HepG2 (cell line): ENCODE results near the gene RBL1. TPM values are rescaled to one million over a fixed set of nuclear protein-coding genes. Genes with fewer than 3 reads are reported as not detected.

Experiments
- ATAC-seq: fragments of 200-7000 bp; cut with Tn5 transposase; 3 replicates; pipeline ENCODE4 v1.9.1; 2020; ENCODE audit warnings: mild to moderate bottlenecking, moderate library complexity
- BruUV-seq: library from RNA; stranded (reverse); fragments of 400-500 nt; replicated peaks from 2 replicates; lab custom pipeline; 2021; lab: Mats Ljungman, UMichigan
- CTCF ChIA-PET: fragments of 300-600 bp; formaldehyde crosslinking; extraction: SDS; loops from one replicate; lab custom pipeline; 2021; ENCODE audit warnings: low total read pairs, inconsistent platforms, low intra/inter-chr PET ratio; lab: Yijun Ruan, JAX
- POLR2A ChIA-PET: fragments of 350-600 bp; sonication (Branson Sonifier 250); formaldehyde crosslinking; loops from one replicate; lab custom pipeline; 2020; ENCODE audit warnings: antibody characterized with exemption, inconsistent platforms; lab: Yijun Ruan, JAX
- DNase-seq: peaks from one replicate; pipeline ENCODE4 v3.0.0-alpha.2; 2015; ENCODE audit warnings: low spot score
- FAIRE-seq: peaks from 3 replicates; lab custom pipeline; 2011; peaks lifted over from hg19 to GRCh38; lab: Jason Lieb, UNC
- H2AFZ ChIP-seq: one replicate; pipeline ENCODE4 v1.6.1; 2011; ENCODE audit warnings: low read length, inconsistent platforms
- H3K27ac ChIP-seq: fragments of 300-600 bp; 3 replicates; pipeline ENCODE4 v1.8.0; 2011; ENCODE audit warnings: mixed run types, mild to moderate bottlenecking, mixed read lengths, low read length, inconsistent platforms; ENCODE audit not compliant: insufficient read depth; ENCODE audit errors: extremely low read length
- H3K27me3 ChIP-seq, 2 experiments: fragments of 200-600 bp in 1 of 2; 2 replicates in 1 of 2; 3 replicates in 1 of 2; pipeline versions ENCODE4 v1.6.0 to v1.8.0; 2011; ENCODE audit warnings: low read length in 2 of 2, mild to moderate bottlenecking in 2 of 2, moderate library complexity in 2 of 2, inconsistent platforms in 1 of 2; ENCODE audit not compliant: insufficient read depth in 2 of 2, control insufficient read depth in 1 of 2
- H3K36me3 ChIP-seq, 2 experiments: fragments of 200-600 bp in 1 of 2; replicated peaks in 1 of 2; 2 replicates in 1 of 2; 3 replicates in 1 of 2; pipeline versions ENCODE4 v1.5.1 to v1.8.0; 2011; ENCODE audit warnings: low read length in 2 of 2, inconsistent platforms in 1 of 2; ENCODE audit not compliant: insufficient read depth in 2 of 2, control insufficient read depth in 1 of 2
- H3K4me1 ChIP-seq: 2 replicates; pipeline ENCODE4 v1.5.1; 2012; ENCODE audit warnings: low read length, inconsistent platforms; ENCODE audit not compliant: insufficient read depth
- H3K4me2 ChIP-seq: 2 replicates; pipeline ENCODE4 v1.6.0; 2011; ENCODE audit warnings: low read depth, low read length, inconsistent platforms
- H3K4me3 ChIP-seq, 3 experiments: fragments of 200-600 bp in 1 of 3; sonication (generic), shearing (Covaris generic) in 1 of 3; replicated peaks in 1 of 3; 2 replicates each; pipeline ENCODE4 v1.5.1; 2011 to 2016; ENCODE audit warnings: low read length in 3 of 3, inconsistent platforms in 2 of 3, low read depth in 2 of 3, mild to moderate bottlenecking in 2 of 3, control low read depth in 1 of 3, mixed read lengths in 1 of 3; ENCODE audit not compliant: insufficient read depth in 1 of 3
- H3K79me2 ChIP-seq: one replicate; pipeline ENCODE4 v1.6.1; 2011; ENCODE audit warnings: low read length, inconsistent platforms; ENCODE audit not compliant: insufficient read depth
- H3K9ac ChIP-seq: 2 replicates; pipeline ENCODE4 v1.6.0; 2011; ENCODE audit warnings: mild to moderate bottlenecking, low read depth, low read length, inconsistent platforms; ENCODE audit not compliant: insufficient read depth
- H3K9me3 ChIP-seq: 2 replicates; pipeline ENCODE4 v1.5.1; 2012; ENCODE audit warnings: mild to moderate bottlenecking, low read length
- H4K20me1 ChIP-seq: 2 replicates; pipeline ENCODE4 v1.6.0; 2011; ENCODE audit warnings: inconsistent platforms, mild to moderate bottlenecking, low read length, moderate library complexity; ENCODE audit not compliant: insufficient read depth
- ESRRA ChIP-seq: sonication (generic); formaldehyde crosslinking; IDR thresholded peaks from 2 replicates; pipeline ENCODE4 v1.5.1; 2020; ENCODE audit warnings: mild to moderate bottlenecking, low read depth, missing genetic modification reagents
- HNRNPUL1 ChIP-seq: fragments of 200-400 bp; formaldehyde crosslinking; IDR thresholded peaks from 2 replicates; pipeline ENCODE4 v1.6.1; 2017; ENCODE audit warnings: low read depth, mild to moderate bottlenecking, low read length, moderate library complexity
- PAF1 ChIP-seq: IDR thresholded peaks from 2 replicates; pipeline ENCODE4 v1.6.1; 2016; ENCODE audit warnings: missing genetic modification reagents, missing compliant biosample characterization
- PCBP2 ChIP-seq: fragments of 200-400 bp; formaldehyde crosslinking; optimal IDR thresholded peaks from 2 replicates; pipeline ENCODE3; 2018; ENCODE audit warnings: low read length, low read depth; ENCODE audit not compliant: poor library complexity, severe bottlenecking
- SYNCRIP ChIP-seq: fragments of 200-400 bp; formaldehyde crosslinking; IDR thresholded peaks from 2 replicates; pipeline ENCODE4 v1.6.1; 2018; ENCODE audit warnings: mild to moderate bottlenecking, low read depth, low read length; ENCODE audit not compliant: insufficient read depth
- TBX3 ChIP-seq: fragments of 450-650 bp; IDR thresholded peaks from 2 replicates; pipeline ENCODE4 v1.6.1; 2017; ENCODE audit warnings: antibody characterized with exemption, mild to moderate bottlenecking, inconsistent platforms, borderline replicate concordance
- ZFP90 ChIP-seq: sonication (generic); formaldehyde crosslinking; IDR thresholded peaks from 2 replicates; pipeline ENCODE4 v1.8.0; 2022; ENCODE audit warnings: missing genetic modification reagents, mild to moderate bottlenecking, inconsistent platforms, borderline replicate concordance
- ZNF331 ChIP-seq: sonication (generic); formaldehyde crosslinking; IDR thresholded peaks from 2 replicates; pipeline ENCODE4 v1.4.0; 2020; ENCODE audit warnings: missing genetic modification reagents
- ZNF720 ChIP-seq: sonication (generic); formaldehyde crosslinking; IDR thresholded peaks from 2 replicates; pipeline ENCODE4 v1.4.0; 2020; ENCODE audit warnings: missing genetic modification reagents
- WGBS: methylation state at CpG from one replicate; pipeline ENCODE4 v1.1.6; 2017; ENCODE audit warnings: low lambda C conversion rate; 5-methylcytosine and 5-hydroxymethylcytosine counted together
- in situ Hi-C: cut with HindIII; loops from 2 replicates; pipeline ENCODE4 v1.10.0; 2017; ENCODE audit warnings: low pct_unique_long_range_greater_than_20kb; ENCODE audit not compliant: extremely low pct_ligation_motif_present
- intact Hi-C: fragments of 100-400 bp; cut with micrococcal nuclease; formaldehyde crosslinking; loops from one replicate; pipeline ENCODE4 v1.10.0; 2022; ENCODE audit not compliant: unreplicated experiment
- polyA plus RNA-seq, 8 experiments: library from polyadenylated mRNA; depleted of rRNA in 3 of 8; stranded (reverse) in 7 of 8; unstranded in 1 of 8; fragments of >200 nt; fragmentation: Illumina TruSeq in 4 of 8; extraction: Trizol in 4 of 8; gene quantifications; 2 replicates each; pipeline versions ENCODE4 v1.2.1 to v1.2.3, GENCODE V29; 2011 to 2016; ENCODE audit warnings: low read depth in 4 of 8, missing spikeins in 1 of 8, mixed read lengths in 1 of 8; ENCODE audit not compliant: insufficient read depth in 1 of 8
- total RNA-seq, 5 experiments: library from RNA; depleted of rRNA; stranded (reverse); fragments of >200 nt; fragmentation: Illumina TruSeq; extraction: Trizol; gene quantifications; 2 replicates each; pipeline ENCODE4 v1.2.3, GENCODE V29; 2016; ENCODE audit warnings: low read depth in 1 of 5
- TF ChIP-seq, protein P1 (sequence below), 2 experiments: IDR thresholded peaks; 2 replicates each; pipeline ENCODE4 v1.6.1; 2011 to 2012; ENCODE audit warnings: low read length in 2 of 2, borderline replicate concordance in 1 of 2, low read depth in 1 of 2, mild to moderate bottlenecking in 1 of 2, moderate library complexity in 1 of 2
- TF ChIP-seq, protein P2 (sequence below): sonication (generic); formaldehyde crosslinking; IDR thresholded peaks from 2 replicates; pipeline ENCODE4 v1.5.0; 2020; ENCODE audit warnings: mild to moderate bottlenecking, missing genetic modification reagents, borderline replicate concordance
- TF ChIP-seq, protein P3 (sequence below): sonication (generic); formaldehyde crosslinking; conservative IDR thresholded peaks from 2 replicates; pipeline ENCODE4 v1.4.0; 2020; ENCODE audit warnings: missing genetic modification reagents
- TF ChIP-seq, protein P4 (sequence below), 2 experiments: fragments of 450-650 bp in 1 of 2; sonication (generic) in 1 of 2; formaldehyde crosslinking; IDR thresholded peaks; 2 replicates each; pipeline versions ENCODE4 v1.5.0 to v1.8.0; 2020 to 2022; ENCODE audit warnings: mild to moderate bottlenecking in 1 of 2, missing genetic modification reagents in 1 of 2

RBL1 gene
- total and polyA plus RNA-seq, 2 of the 13 experiments (the other 11 are each of a cell fraction or from before 2014, with no cell fraction given): 6.0 to 27.5 TPM

DNA sequence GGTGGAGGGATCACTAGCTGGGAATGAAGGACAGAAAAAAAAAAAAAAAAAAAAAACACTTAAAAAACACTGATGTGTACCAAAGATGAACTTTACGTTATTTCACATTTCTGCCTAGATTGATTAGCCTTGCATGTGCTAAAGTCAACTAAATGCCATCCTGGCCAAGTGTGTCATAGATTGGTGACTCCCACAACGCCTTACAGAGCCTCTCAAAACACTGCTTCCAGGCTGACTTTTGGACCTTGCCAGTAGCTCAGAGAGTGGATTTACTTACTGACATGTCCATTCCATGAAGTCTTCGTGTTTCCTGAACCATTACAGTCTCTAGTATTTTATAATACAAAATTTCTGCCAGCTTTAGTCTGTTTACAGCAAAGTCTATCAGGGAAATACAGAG, 40.5 kb downstream of the RBL1 start:
- intact Hi-C loops (no loop called here), in situ Hi-C loops (no loop called here)
- Histone ChIP-seq H3K9ac (no peak overlapping the region), H3K4me1 (no peaks in the 10 kb centered on the region), H3K4me2 (no peak overlapping the region), H3K9me3 (no peaks in the 10 kb centered on the region), H3K36me3 (peaks cover 14 to 57% of the 10 kb centered on the region in 2 experiments), H2AFZ (no peak overlapping the region), H3K27me3 (no peaks in the 10 kb centered on the region), H4K20me1 (no peaks in the 10 kb centered on the region), H3K27ac (no peak overlapping the region), H3K4me3 (no peak overlapping the region), H3K79me2 (no peaks in the 10 kb centered on the region)
- no peak for DNase-seq
- ATAC-seq: no peak; the same call in 2 of the 3 replicates
- BruUV-seq: TSS peak; percentile 23
- 97% methylated on average over 3 of the region's 3 CpGs for WGBS
- ChIA-PET CTCF (no interaction called here), POLR2A (no interaction called here)
- no peak for FAIRE-seq
- TF ChIP-seq, protein P1, sequence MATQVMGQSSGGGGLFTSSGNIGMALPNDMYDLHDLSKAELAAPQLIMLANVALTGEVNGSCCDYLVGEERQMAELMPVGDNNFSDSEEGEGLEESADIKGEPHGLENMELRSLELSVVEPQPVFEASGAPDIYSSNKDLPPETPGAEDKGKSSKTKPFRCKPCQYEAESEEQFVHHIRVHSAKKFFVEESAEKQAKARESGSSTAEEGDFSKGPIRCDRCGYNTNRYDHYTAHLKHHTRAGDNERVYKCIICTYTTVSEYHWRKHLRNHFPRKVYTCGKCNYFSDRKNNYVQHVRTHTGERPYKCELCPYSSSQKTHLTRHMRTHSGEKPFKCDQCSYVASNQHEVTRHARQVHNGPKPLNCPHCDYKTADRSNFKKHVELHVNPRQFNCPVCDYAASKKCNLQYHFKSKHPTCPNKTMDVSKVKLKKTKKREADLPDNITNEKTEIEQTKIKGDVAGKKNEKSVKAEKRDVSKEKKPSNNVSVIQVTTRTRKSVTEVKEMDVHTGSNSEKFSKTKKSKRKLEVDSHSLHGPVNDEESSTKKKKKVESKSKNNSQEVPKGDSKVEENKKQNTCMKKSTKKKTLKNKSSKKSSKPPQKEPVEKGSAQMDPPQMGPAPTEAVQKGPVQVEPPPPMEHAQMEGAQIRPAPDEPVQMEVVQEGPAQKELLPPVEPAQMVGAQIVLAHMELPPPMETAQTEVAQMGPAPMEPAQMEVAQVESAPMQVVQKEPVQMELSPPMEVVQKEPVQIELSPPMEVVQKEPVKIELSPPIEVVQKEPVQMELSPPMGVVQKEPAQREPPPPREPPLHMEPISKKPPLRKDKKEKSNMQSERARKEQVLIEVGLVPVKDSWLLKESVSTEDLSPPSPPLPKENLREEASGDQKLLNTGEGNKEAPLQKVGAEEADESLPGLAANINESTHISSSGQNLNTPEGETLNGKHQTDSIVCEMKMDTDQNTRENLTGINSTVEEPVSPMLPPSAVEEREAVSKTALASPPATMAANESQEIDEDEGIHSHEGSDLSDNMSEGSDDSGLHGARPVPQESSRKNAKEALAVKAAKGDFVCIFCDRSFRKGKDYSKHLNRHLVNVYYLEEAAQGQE (IDR thresholded peaks at IDR 0.05; ENCODE audit: borderline replicate concordance in 1 of 2, low read depth in 1 of 2, low read length in 2 of 2): no peak
- no peak for TF ChIP-seq HNRNPUL1
- TF ChIP-seq TBX3: no peak
- TF ChIP-seq, protein P2, sequence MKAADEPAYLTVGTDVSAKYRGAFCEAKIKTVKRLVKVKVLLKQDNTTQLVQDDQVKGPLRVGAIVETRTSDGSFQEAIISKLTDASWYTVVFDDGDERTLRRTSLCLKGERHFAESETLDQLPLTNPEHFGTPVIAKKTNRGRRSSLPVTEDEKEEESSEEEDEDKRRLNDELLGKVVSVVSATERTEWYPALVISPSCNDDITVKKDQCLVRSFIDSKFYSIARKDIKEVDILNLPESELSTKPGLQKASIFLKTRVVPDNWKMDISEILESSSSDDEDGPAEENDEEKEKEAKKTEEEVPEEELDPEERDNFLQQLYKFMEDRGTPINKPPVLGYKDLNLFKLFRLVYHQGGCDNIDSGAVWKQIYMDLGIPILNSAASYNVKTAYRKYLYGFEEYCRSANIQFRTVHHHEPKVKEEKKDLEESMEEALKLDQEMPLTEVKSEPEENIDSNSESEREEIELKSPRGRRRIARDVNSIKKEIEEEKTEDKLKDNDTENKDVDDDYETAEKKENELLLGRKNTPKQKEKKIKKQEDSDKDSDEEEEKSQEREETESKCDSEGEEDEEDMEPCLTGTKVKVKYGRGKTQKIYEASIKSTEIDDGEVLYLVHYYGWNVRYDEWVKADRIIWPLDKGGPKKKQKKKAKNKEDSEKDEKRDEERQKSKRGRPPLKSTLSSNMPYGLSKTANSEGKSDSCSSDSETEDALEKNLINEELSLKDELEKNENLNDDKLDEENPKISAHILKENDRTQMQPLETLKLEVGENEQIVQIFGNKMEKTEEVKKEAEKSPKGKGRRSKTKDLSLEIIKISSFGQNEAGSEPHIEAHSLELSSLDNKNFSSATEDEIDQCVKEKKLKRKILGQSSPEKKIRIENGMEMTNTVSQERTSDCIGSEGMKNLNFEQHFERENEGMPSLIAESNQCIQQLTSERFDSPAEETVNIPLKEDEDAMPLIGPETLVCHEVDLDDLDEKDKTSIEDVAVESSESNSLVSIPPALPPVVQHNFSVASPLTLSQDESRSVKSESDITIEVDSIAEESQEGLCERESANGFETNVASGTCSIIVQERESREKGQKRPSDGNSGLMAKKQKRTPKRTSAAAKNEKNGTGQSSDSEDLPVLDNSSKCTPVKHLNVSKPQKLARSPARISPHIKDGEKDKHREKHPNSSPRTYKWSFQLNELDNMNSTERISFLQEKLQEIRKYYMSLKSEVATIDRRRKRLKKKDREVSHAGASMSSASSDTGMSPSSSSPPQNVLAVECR (CRISPR knock-in tag): no peak
- no peak for TF ChIP-seq ZFP90
- no peak for TF ChIP-seq ESRRA (CRISPR knock-in tag)
- no peak for TF ChIP-seq ZNF331
- TF ChIP-seq SYNCRIP: no peak
- TF ChIP-seq, protein P3, sequence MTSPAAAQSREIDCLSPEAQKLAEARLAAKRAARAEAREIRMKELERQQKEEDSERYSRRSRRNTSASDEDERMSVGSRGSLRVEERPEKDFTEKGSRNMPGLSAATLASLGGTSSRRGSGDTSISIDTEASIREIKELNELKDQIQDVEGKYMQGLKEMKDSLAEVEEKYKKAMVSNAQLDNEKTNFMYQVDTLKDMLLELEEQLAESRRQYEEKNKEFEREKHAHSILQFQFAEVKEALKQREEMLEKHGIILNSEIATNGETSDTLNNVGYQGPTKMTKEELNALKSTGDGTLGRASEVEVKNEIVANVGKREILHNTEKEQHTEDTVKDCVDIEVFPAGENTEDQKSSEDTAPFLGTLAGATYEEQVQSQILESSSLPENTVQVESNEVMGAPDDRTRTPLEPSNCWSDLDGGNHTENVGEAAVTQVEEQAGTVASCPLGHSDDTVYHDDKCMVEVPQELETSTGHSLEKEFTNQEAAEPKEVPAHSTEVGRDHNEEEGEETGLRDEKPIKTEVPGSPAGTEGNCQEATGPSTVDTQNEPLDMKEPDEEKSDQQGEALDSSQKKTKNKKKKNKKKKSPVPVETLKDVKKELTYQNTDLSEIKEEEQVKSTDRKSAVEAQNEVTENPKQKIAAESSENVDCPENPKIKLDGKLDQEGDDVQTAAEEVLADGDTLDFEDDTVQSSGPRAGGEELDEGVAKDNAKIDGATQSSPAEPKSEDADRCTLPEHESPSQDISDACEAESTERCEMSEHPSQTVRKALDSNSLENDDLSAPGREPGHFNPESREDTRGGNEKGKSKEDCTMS (CRISPR knock-in tag): no peak
- no peak for TF ChIP-seq ZNF720 (CRISPR knock-in tag)
- TF ChIP-seq, protein P4, sequence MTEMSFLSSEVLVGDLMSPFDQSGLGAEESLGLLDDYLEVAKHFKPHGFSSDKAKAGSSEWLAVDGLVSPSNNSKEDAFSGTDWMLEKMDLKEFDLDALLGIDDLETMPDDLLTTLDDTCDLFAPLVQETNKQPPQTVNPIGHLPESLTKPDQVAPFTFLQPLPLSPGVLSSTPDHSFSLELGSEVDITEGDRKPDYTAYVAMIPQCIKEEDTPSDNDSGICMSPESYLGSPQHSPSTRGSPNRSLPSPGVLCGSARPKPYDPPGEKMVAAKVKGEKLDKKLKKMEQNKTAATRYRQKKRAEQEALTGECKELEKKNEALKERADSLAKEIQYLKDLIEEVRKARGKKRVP (CRISPR knock-in tag; IDR thresholded peaks at IDR 0.05): no peak
- TF ChIP-seq PCBP2: no peak
- TF ChIP-seq PAF1: no peak
